ENCODE results near the gene CLSTN2.

CLSTN2 gene

DNA sequence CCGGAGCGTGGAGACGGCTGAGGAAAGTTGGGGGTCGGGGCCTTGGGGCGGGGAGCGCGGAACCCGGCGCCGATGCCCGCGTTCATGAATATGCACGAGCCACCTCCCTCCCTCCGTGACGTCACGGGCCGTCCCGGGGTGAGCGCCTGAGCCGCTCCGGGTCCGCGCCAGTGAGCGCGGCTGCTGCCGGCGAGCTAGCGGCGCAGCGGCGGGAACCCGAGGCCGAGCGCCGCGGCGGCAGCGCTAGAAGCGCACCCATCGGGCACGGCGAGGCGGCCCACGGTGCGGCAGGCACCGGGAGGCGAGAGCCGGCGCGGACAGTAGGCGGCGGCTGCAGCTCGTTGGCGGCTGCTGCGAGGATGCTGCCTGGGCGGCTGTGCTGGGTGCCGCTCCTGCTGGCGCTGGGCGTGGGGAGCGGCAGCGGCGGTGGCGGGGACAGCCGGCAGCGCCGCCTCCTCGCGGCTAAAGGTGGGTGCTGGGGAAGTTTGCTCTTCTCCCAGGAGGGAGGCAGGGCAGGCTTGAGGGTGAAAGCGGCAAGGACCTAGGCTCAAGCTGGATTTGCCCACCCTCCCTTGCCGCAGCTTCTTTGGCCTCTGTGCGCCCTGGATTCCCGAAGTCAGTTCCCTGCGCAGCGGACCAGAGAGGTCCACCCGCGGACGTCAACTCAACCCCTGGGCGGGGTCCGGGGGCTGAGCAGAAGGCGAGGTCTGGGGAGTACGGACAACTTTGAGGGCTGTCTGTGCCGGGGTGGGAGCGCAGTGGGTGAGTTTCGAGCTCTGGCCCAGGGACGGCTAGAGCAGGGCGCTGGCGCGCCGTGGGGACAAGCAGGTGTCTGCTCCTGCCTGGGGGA lies at the start of gene CLSTN2:
Gene CLSTN2, plus strand, starts transcription at position 170 of the 850 bp plus-strand sequence.
- no peak within 1 kb of the TSS for H3K27ac ChIP-seq (ENCODE audit: low read depth, low read length)

DNA sequence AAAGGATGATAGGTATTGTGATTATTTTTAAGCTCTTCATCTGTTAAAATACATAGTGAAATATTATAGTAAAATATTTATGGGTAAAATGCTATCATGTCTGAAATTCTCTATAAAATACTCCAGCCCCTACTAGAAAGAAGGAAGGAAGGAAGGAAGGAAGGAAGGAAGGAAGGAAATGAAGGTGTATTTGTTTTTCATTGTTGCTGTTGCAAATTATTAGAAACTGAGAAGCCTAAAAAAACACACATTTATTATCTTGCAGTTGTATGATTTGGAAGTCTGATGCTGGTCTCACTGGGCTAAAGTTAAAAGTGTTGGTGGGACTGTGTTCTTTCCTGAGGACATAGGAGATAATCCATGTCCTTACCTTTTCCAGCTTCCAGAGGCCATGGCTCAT lies 47.6 kb upstream of the CLSTN2 start:
- H3K27me3 ChIP-seq (ENCODE audit: control insufficient read depth in 1 of 2, insufficient read depth in 2 of 2, low read length in 2 of 2) = no peaks in the 10 kb centered on the region
- no peak overlapping the region for H3K9ac ChIP-seq (ENCODE audit: low read depth in 1 of 2, low read length in 2 of 2)
- no peaks in the 10 kb centered on the region for H3K36me3 ChIP-seq (ENCODE audit: control insufficient read depth in 1 of 2, insufficient read depth in 2 of 2, low read length in 2 of 2)
- peaks cover 0 to 4% of the 10 kb centered on the region in 2 donors for H3K9me3 ChIP-seq (ENCODE audit: control insufficient read depth in 1 of 2, low read length in 2 of 2)
- no peaks in the 10 kb centered on the region for H3K4me1 ChIP-seq (ENCODE audit: control insufficient read depth in 1 of 2, insufficient read depth in 2 of 2, low read length in 2 of 2)
- H3K27ac ChIP-seq (ENCODE audit: low read depth, low read length) = no peak overlapping the region
- H3K4me3 ChIP-seq (ENCODE audit: low read depth in 1 of 2, low read length in 2 of 2) = no peak overlapping the region

More for the DNA sequence above, at the start of gene CLSTN2:
- peaks cover 26 to 29% of the 10 kb centered on the region in 2 donors for H3K27me3 ChIP-seq (ENCODE audit: control insufficient read depth in 1 of 2, insufficient read depth in 2 of 2, low read length in 2 of 2)
- no peak within 1 kb of the TSS for H3K9ac ChIP-seq (ENCODE audit: low read depth in 1 of 2, low read length in 2 of 2)
- H3K4me3 ChIP-seq (ENCODE audit: low read depth in 1 of 2, low read length in 2 of 2) = peak within 1 kb of the TSS; percentile 33 to 64
- no peaks in the 10 kb centered on the region for H3K9me3 ChIP-seq (ENCODE audit: control insufficient read depth in 1 of 2, low read length in 2 of 2)
- H3K4me1 ChIP-seq (ENCODE audit: control insufficient read depth in 1 of 2, insufficient read depth in 2 of 2, low read length in 2 of 2) = peaks cover 4 to 11% of the 10 kb centered on the region in 2 donors
- H3K36me3 ChIP-seq (ENCODE audit: control insufficient read depth in 1 of 2, insufficient read depth in 2 of 2, low read length in 2 of 2) = no peaks in the 10 kb centered on the region

DNA sequence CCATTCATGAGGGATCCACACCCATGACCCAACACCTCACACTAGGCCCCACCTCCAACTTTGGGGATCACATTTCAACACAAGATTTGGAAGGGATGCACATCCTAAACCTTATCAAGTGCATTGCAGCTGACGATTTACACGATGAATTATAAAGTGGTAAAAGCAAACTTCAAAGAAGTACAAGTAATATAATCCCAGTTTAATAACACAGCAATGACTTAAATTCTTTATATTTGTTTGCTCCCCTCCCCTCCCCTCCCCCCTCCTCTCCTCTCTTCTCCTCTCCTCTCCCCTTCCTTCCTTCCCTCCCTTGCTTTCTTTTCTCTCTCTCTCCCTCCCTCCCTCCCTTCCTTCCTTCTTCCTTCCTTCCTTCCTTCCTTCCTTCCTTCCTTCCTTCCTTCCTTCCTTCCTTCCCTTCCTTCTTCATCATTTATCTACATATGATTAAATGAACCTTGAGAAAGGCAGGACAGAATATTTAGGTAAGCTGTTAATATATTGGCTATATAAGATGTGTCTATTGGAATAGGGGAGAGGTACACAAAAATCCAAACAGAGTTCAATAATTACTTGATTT lies 46.3 kb upstream of the CLSTN2 start:
- no peaks in the 10 kb centered on the region for H3K9me3 ChIP-seq (ENCODE audit: control insufficient read depth in 1 of 2, low read length in 2 of 2)
- H3K36me3 ChIP-seq (ENCODE audit: control insufficient read depth in 1 of 2, insufficient read depth in 2 of 2, low read length in 2 of 2) = no peaks in the 10 kb centered on the region
- no peak overlapping the region for H3K4me3 ChIP-seq (ENCODE audit: low read depth in 1 of 2, low read length in 2 of 2)
- H3K4me1 ChIP-seq (ENCODE audit: control insufficient read depth in 1 of 2, insufficient read depth in 2 of 2, low read length in 2 of 2) = no peaks in the 10 kb centered on the region
- no peaks in the 10 kb centered on the region for H3K27me3 ChIP-seq (ENCODE audit: control insufficient read depth in 1 of 2, insufficient read depth in 2 of 2, low read length in 2 of 2)
- H3K27ac ChIP-seq (ENCODE audit: low read depth, low read length) = no peak overlapping the region
- H3K9ac ChIP-seq (ENCODE audit: low read depth in 1 of 2, low read length in 2 of 2) = no peak overlapping the region

GRCh38 chr3:139893267-139893962 lies 41.6 kb upstream of the CLSTN2 start:
- H3K27me3 ChIP-seq (ENCODE audit: control insufficient read depth in 1 of 2, insufficient read depth in 2 of 2, low read length in 2 of 2) = no peaks in the 10 kb centered on the region
- no peak overlapping the region for H3K4me3 ChIP-seq (ENCODE audit: low read depth in 1 of 2, low read length in 2 of 2)
- no peak overlapping the region for H3K27ac ChIP-seq (ENCODE audit: low read depth, low read length)
- no peaks in the 10 kb centered on the region for H3K4me1 ChIP-seq (ENCODE audit: control insufficient read depth in 1 of 2, insufficient read depth in 2 of 2, low read length in 2 of 2)
- no peaks in the 10 kb centered on the region for H3K9me3 ChIP-seq (ENCODE audit: control insufficient read depth in 1 of 2, low read length in 2 of 2)
- H3K36me3 ChIP-seq (ENCODE audit: control insufficient read depth in 1 of 2, insufficient read depth in 2 of 2, low read length in 2 of 2) = no peaks in the 10 kb centered on the region
- no peak overlapping the region for H3K9ac ChIP-seq (ENCODE audit: low read depth in 1 of 2, low read length in 2 of 2)

DNA sequence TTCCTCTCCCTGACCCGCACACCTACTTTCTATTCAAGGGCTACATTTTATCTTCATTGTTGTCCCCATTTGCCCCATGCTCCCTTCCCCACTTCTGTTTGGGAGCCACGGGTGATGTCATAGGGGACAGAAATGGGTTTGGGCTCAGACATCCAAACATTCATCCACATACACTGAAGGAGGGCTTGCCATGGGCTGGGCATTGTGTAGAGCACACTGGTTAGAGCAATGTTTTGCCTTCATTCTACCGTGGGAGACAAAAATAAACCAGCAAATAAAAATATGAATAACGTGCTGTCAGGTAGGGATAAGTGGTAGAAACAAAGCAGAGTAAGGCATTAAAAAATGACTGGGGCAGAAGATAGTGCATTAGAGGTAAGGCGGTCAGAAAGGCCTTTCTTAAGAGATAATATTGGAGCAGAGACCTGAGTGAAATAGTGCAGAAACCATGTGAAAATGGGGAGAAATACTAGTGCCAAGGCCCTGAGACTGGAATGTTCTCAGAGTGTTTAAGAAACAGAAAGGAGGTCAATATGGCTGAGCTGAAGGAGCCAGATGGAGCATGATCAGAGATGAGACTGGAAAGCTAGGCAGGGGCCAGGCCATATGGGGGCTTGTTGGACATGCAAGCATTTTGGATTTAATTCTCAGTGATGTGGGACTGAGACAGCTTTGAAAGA lies 40.9 kb upstream of the CLSTN2 start:
- no peaks in the 10 kb centered on the region for H3K36me3 ChIP-seq (ENCODE audit: control insufficient read depth in 1 of 2, insufficient read depth in 2 of 2, low read length in 2 of 2)
- H3K9ac ChIP-seq (ENCODE audit: low read depth in 1 of 2, low read length in 2 of 2) = no peak overlapping the region
- H3K27me3 ChIP-seq (ENCODE audit: control insufficient read depth in 1 of 2, insufficient read depth in 2 of 2, low read length in 2 of 2) = no peaks in the 10 kb centered on the region
- H3K27ac ChIP-seq (ENCODE audit: low read depth, low read length) = no peak overlapping the region
- no peak overlapping the region for H3K4me3 ChIP-seq (ENCODE audit: low read depth in 1 of 2, low read length in 2 of 2)
- no peaks in the 10 kb centered on the region for H3K4me1 ChIP-seq (ENCODE audit: control insufficient read depth in 1 of 2, insufficient read depth in 2 of 2, low read length in 2 of 2)
- H3K9me3 ChIP-seq (ENCODE audit: control insufficient read depth in 1 of 2, low read length in 2 of 2) = no peaks in the 10 kb centered on the region

DNA sequence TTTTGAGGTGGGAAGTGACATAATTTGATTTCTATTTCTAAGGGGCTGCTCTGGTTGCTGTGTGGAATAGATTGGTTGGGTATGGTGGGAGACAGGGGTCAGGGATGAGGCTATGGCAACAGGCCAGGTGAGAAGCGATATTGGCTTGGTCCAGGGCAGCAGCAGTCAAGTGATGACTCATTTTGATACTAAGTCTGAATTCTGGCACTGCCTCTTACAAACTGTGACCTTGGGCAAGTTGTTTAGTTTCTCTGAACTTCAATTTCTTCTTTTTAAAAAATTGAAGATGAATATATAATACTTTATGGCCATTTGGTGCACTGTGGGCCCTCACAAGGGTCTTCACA lies 40.4 kb upstream of the CLSTN2 start:
- H3K9me3 ChIP-seq (ENCODE audit: control insufficient read depth in 1 of 2, low read length in 2 of 2) = no peaks in the 10 kb centered on the region
- no peaks in the 10 kb centered on the region for H3K36me3 ChIP-seq (ENCODE audit: control insufficient read depth in 1 of 2, insufficient read depth in 2 of 2, low read length in 2 of 2)
- no peak overlapping the region for H3K9ac ChIP-seq (ENCODE audit: low read depth in 1 of 2, low read length in 2 of 2)
- no peak overlapping the region for H3K27ac ChIP-seq (ENCODE audit: low read depth, low read length)
- no peaks in the 10 kb centered on the region for H3K27me3 ChIP-seq (ENCODE audit: control insufficient read depth in 1 of 2, insufficient read depth in 2 of 2, low read length in 2 of 2)
- no peak overlapping the region for H3K4me3 ChIP-seq (ENCODE audit: low read depth in 1 of 2, low read length in 2 of 2)
- no peaks in the 10 kb centered on the region for H3K4me1 ChIP-seq (ENCODE audit: control insufficient read depth in 1 of 2, insufficient read depth in 2 of 2, low read length in 2 of 2)

GRCh38 chr3:139897759-139898158 lies 37.2 kb upstream of the CLSTN2 start:
- Histone ChIP-seq H3K27ac (ENCODE audit: low read depth, low read length) (no peak overlapping the region), H3K9ac (ENCODE audit: low read depth in 1 of 2, low read length in 2 of 2) (no peak overlapping the region), H3K36me3 (ENCODE audit: control insufficient read depth in 1 of 2, insufficient read depth in 2 of 2, low read length in 2 of 2) (no peaks in the 10 kb centered on the region), H3K4me3 (ENCODE audit: low read depth in 1 of 2, low read length in 2 of 2) (no peak overlapping the region), H3K9me3 (ENCODE audit: control insufficient read depth in 1 of 2, low read length in 2 of 2) (no peaks in the 10 kb centered on the region), H3K27me3 (ENCODE audit: control insufficient read depth in 1 of 2, insufficient read depth in 2 of 2, low read length in 2 of 2) (no peaks in the 10 kb centered on the region), H3K4me1 (ENCODE audit: control insufficient read depth in 1 of 2, insufficient read depth in 2 of 2, low read length in 2 of 2) (no peaks in the 10 kb centered on the region)

- Histone ChIP-seq H3K4me3 (ENCODE audit: low read depth in 1 of 2, low read length in 2 of 2) (no peak overlapping the region), H3K27ac (ENCODE audit: low read depth, low read length) (no peak overlapping the region), H3K27me3 (ENCODE audit: control insufficient read depth in 1 of 2, insufficient read depth in 2 of 2, low read length in 2 of 2) (no peaks in the 10 kb centered on the region), H3K36me3 (ENCODE audit: control insufficient read depth in 1 of 2, insufficient read depth in 2 of 2, low read length in 2 of 2) (no peaks in the 10 kb centered on the region), H3K4me1 (ENCODE audit: control insufficient read depth in 1 of 2, insufficient read depth in 2 of 2, low read length in 2 of 2) (no peaks in the 10 kb centered on the region), H3K9ac (ENCODE audit: low read depth in 1 of 2, low read length in 2 of 2) (no peak overlapping the region), H3K9me3 (ENCODE audit: control insufficient read depth in 1 of 2, low read length in 2 of 2) (no peaks in the 10 kb centered on the region)
Measured at GRCh38 chr3:139906418-139906817, 28.6 kb upstream of the CLSTN2 start.

- Histone ChIP-seq H3K9ac (ENCODE audit: low read depth in 1 of 2, low read length in 2 of 2) (no peak overlapping the region), H3K27me3 (ENCODE audit: control insufficient read depth in 1 of 2, insufficient read depth in 2 of 2, low read length in 2 of 2) (no peaks in the 10 kb centered on the region), H3K27ac (ENCODE audit: low read depth, low read length) (no peak overlapping the region), H3K36me3 (ENCODE audit: control insufficient read depth in 1 of 2, insufficient read depth in 2 of 2, low read length in 2 of 2) (no peaks in the 10 kb centered on the region), H3K9me3 (ENCODE audit: control insufficient read depth in 1 of 2, low read length in 2 of 2) (no peaks in the 10 kb centered on the region), H3K4me1 (ENCODE audit: control insufficient read depth in 1 of 2, insufficient read depth in 2 of 2, low read length in 2 of 2) (no peaks in the 10 kb centered on the region), H3K4me3 (ENCODE audit: low read depth in 1 of 2, low read length in 2 of 2) (no peak overlapping the region)
Measured at GRCh38 chr3:139909811-139910210, 25.2 kb upstream of the CLSTN2 start.

GRCh38 chr3:139916271-139916670 lies 18.7 kb upstream of the CLSTN2 start:
- no peaks in the 10 kb centered on the region for H3K36me3 ChIP-seq (ENCODE audit: control insufficient read depth in 1 of 2, insufficient read depth in 2 of 2, low read length in 2 of 2)
- H3K4me1 ChIP-seq (ENCODE audit: control insufficient read depth in 1 of 2, insufficient read depth in 2 of 2, low read length in 2 of 2) = no peaks in the 10 kb centered on the region
- H3K9me3 ChIP-seq (ENCODE audit: control insufficient read depth in 1 of 2, low read length in 2 of 2) = no peaks in the 10 kb centered on the region
- no peak overlapping the region for H3K4me3 ChIP-seq (ENCODE audit: low read depth in 1 of 2, low read length in 2 of 2)
- H3K9ac ChIP-seq (ENCODE audit: low read depth in 1 of 2, low read length in 2 of 2) = no peak overlapping the region
- H3K27me3 ChIP-seq (ENCODE audit: control insufficient read depth in 1 of 2, insufficient read depth in 2 of 2, low read length in 2 of 2) = no peaks in the 10 kb centered on the region
- no peak overlapping the region for H3K27ac ChIP-seq (ENCODE audit: low read depth, low read length)

Data from duodenal mucosa (tissue), 2 donors.